HepG2 (cell line): ENCODE measurements around the gene CES5A. TPM values are rescaled to one million over a fixed set of nuclear protein-coding genes. Genes with fewer than 3 reads are reported as not detected.
"Not testable (repeated sequence)": the region's sequence is repeated elsewhere in the genome, so short reads cannot be mapped to it uniquely, and the experiment has no call there.

Experiments
- ATAC-seq: fragments of 200-7000 bp; cut with Tn5 transposase; 3 replicates; pipeline ENCODE4 v1.9.1; 2020; ENCODE audit warnings: mild to moderate bottlenecking, moderate library complexity
- BruUV-seq: library from RNA; stranded (reverse); fragments of 400-500 nt; replicated peaks from 2 replicates; lab custom pipeline; 2021; lab: Mats Ljungman, UMichigan
- CTCF ChIA-PET: fragments of 300-600 bp; formaldehyde crosslinking; extraction: SDS; loops from one replicate; lab custom pipeline; 2021; ENCODE audit warnings: low total read pairs, inconsistent platforms, low intra/inter-chr PET ratio; lab: Yijun Ruan, JAX
- POLR2A ChIA-PET: fragments of 350-600 bp; sonication (Branson Sonifier 250); formaldehyde crosslinking; loops from one replicate; lab custom pipeline; 2020; ENCODE audit warnings: antibody characterized with exemption, inconsistent platforms; lab: Yijun Ruan, JAX
- DNase-seq: peaks from one replicate; pipeline ENCODE4 v3.0.0-alpha.2; 2015; ENCODE audit warnings: low spot score
- FAIRE-seq: peaks from 3 replicates; lab custom pipeline; 2011; peaks lifted over from hg19 to GRCh38; lab: Jason Lieb, UNC
- H2AFZ ChIP-seq: one replicate; pipeline ENCODE4 v1.6.1; 2011; ENCODE audit warnings: low read length, inconsistent platforms
- H3K27ac ChIP-seq: fragments of 300-600 bp; 3 replicates; pipeline ENCODE4 v1.8.0; 2011; ENCODE audit warnings: mixed run types, mild to moderate bottlenecking, mixed read lengths, low read length, inconsistent platforms; ENCODE audit not compliant: insufficient read depth; ENCODE audit errors: extremely low read length
- H3K27me3 ChIP-seq, 2 experiments: fragments of 200-600 bp in 1 of 2; 2 replicates in 1 of 2; 3 replicates in 1 of 2; pipeline versions ENCODE4 v1.6.0 to v1.8.0; 2011; ENCODE audit warnings: low read length in 2 of 2, mild to moderate bottlenecking in 2 of 2, moderate library complexity in 2 of 2, inconsistent platforms in 1 of 2; ENCODE audit not compliant: insufficient read depth in 2 of 2, control insufficient read depth in 1 of 2
- H3K36me3 ChIP-seq, 2 experiments: fragments of 200-600 bp in 1 of 2; replicated peaks in 1 of 2; 2 replicates in 1 of 2; 3 replicates in 1 of 2; pipeline versions ENCODE4 v1.5.1 to v1.8.0; 2011; ENCODE audit warnings: low read length in 2 of 2, inconsistent platforms in 1 of 2; ENCODE audit not compliant: insufficient read depth in 2 of 2, control insufficient read depth in 1 of 2
- H3K4me1 ChIP-seq: 2 replicates; pipeline ENCODE4 v1.5.1; 2012; ENCODE audit warnings: low read length, inconsistent platforms; ENCODE audit not compliant: insufficient read depth
- H3K4me2 ChIP-seq: 2 replicates; pipeline ENCODE4 v1.6.0; 2011; ENCODE audit warnings: low read depth, low read length, inconsistent platforms
- H3K4me3 ChIP-seq, 3 experiments: fragments of 200-600 bp in 1 of 3; sonication (generic), shearing (Covaris generic) in 1 of 3; replicated peaks in 1 of 3; 2 replicates each; pipeline ENCODE4 v1.5.1; 2011 to 2016; ENCODE audit warnings: low read length in 3 of 3, inconsistent platforms in 2 of 3, low read depth in 2 of 3, mild to moderate bottlenecking in 2 of 3, control low read depth in 1 of 3, mixed read lengths in 1 of 3; ENCODE audit not compliant: insufficient read depth in 1 of 3
- H3K79me2 ChIP-seq: one replicate; pipeline ENCODE4 v1.6.1; 2011; ENCODE audit warnings: low read length, inconsistent platforms; ENCODE audit not compliant: insufficient read depth
- H3K9ac ChIP-seq: 2 replicates; pipeline ENCODE4 v1.6.0; 2011; ENCODE audit warnings: mild to moderate bottlenecking, low read depth, low read length, inconsistent platforms; ENCODE audit not compliant: insufficient read depth
- H3K9me3 ChIP-seq: 2 replicates; pipeline ENCODE4 v1.5.1; 2012; ENCODE audit warnings: mild to moderate bottlenecking, low read length
- H4K20me1 ChIP-seq: 2 replicates; pipeline ENCODE4 v1.6.0; 2011; ENCODE audit warnings: inconsistent platforms, mild to moderate bottlenecking, low read length, moderate library complexity; ENCODE audit not compliant: insufficient read depth
- CEBPB ChIP-seq: IDR thresholded peaks from 2 replicates; pipeline ENCODE4 v1.6.1; 2011; ENCODE audit warnings: low read depth, low read length, improper control_type of control experiment, borderline replicate concordance
- CHD2 ChIP-seq: IDR thresholded peaks from 2 replicates; pipeline ENCODE4 v1.6.1; 2011; ENCODE audit warnings: low read depth, low read length, improper control_type of control experiment
- KDM1A ChIP-seq: IDR thresholded peaks from 2 replicates; pipeline ENCODE4 v1.6.1; 2016; ENCODE audit warnings: missing compliant biosample characterization
- MED1 ChIP-seq: sonication (generic); formaldehyde crosslinking; IDR thresholded peaks from 2 replicates; pipeline ENCODE4 v1.4.0; 2020; ENCODE audit warnings: missing genetic modification reagents
- SATB2 ChIP-seq: sonication (generic); formaldehyde crosslinking; IDR thresholded peaks from 2 replicates; pipeline ENCODE4 v1.5.0; 2020; ENCODE audit warnings: missing genetic modification reagents
- XBP1 ChIP-seq: sonication (generic); formaldehyde crosslinking; IDR thresholded peaks from 2 replicates; pipeline ENCODE4 v1.5.0; 2020; ENCODE audit warnings: missing genetic modification reagents
- ZNF652 ChIP-seq: IDR thresholded peaks from 2 replicates; pipeline ENCODE4 v1.6.1; 2016; ENCODE audit warnings: low read depth, borderline replicate concordance
- WGBS: methylation state at CpG from one replicate; pipeline ENCODE4 v1.1.6; 2017; ENCODE audit warnings: low lambda C conversion rate; 5-methylcytosine and 5-hydroxymethylcytosine counted together
- in situ Hi-C: cut with HindIII; loops from 2 replicates; pipeline ENCODE4 v1.10.0; 2017; ENCODE audit warnings: low pct_unique_long_range_greater_than_20kb; ENCODE audit not compliant: extremely low pct_ligation_motif_present
- intact Hi-C: fragments of 100-400 bp; cut with micrococcal nuclease; formaldehyde crosslinking; loops from one replicate; pipeline ENCODE4 v1.10.0; 2022; ENCODE audit not compliant: unreplicated experiment
- polyA plus RNA-seq, 8 experiments: library from polyadenylated mRNA; depleted of rRNA in 3 of 8; stranded (reverse) in 7 of 8; unstranded in 1 of 8; fragments of >200 nt; fragmentation: Illumina TruSeq in 4 of 8; extraction: Trizol in 4 of 8; gene quantifications; 2 replicates each; pipeline versions ENCODE4 v1.2.1 to v1.2.3, GENCODE V29; 2011 to 2016; ENCODE audit warnings: low read depth in 4 of 8, missing spikeins in 1 of 8, mixed read lengths in 1 of 8; ENCODE audit not compliant: insufficient read depth in 1 of 8
- total RNA-seq, 5 experiments: library from RNA; depleted of rRNA; stranded (reverse); fragments of >200 nt; fragmentation: Illumina TruSeq; extraction: Trizol; gene quantifications; 2 replicates each; pipeline ENCODE4 v1.2.3, GENCODE V29; 2016; ENCODE audit warnings: low read depth in 1 of 5
- TF ChIP-seq, protein P1 (sequence below): sonication (generic); formaldehyde crosslinking; IDR thresholded peaks from 2 replicates; pipeline ENCODE4 v1.4.0; 2020; ENCODE audit warnings: missing genetic modification reagents, borderline replicate concordance

Gene CES5A
- total and polyA plus RNA-seq, 2 of the 13 experiments (the other 11 are each of a cell fraction or from before 2014, with no cell fraction given): not detected

DNA sequence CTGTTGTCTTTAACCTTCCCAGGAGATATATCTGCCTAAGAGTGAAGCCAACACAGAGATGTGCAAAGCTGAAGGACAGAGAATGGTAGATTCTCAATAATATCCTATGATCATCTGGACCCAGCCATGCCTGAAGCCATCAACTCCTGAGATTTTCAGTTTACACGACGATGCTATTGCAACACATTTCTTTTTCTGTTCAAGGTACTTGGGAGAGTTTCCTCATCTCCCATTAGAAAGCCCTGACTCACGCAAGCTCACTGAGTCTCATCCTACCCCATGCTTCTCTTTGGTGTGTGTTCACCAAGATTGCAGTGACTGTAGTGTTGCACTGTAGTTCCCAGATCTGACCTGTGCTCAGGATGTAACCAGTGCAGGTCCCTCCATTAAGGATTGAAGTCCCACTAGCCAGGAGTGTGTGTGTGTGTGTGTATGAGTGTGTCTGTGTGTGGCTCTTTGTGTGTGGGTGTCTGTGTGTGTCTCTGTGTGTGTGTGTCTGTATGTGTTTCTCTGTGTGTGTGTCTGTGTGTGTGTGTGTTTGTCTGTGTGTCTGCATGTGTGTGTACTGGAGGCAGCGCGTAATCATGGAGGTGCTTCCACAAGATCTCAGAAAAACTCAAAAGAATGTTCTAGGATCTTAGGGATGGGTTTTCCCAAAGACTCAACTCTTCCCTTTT is 57.8 kb downstream of the CES5A start:
- ChIA-PET POLR2A (no interaction called here), CTCF (no interaction called here)
- Histone ChIP-seq H3K27ac (no peak overlapping the region), H3K9me3 (no peaks in the 10 kb centered on the region), H3K4me2 (no peak overlapping the region), H3K4me3 (no peak overlapping the region), H3K36me3 (peaks cover 7 to 47% of the 10 kb centered on the region in 2 experiments; a peak in 4 of 5 replicates), H3K4me1 (no peaks in the 10 kb centered on the region), H2AFZ (no peak overlapping the region), H4K20me1 (no peaks in the 10 kb centered on the region), H3K9ac (no peak overlapping the region), H3K79me2 (no peaks in the 10 kb centered on the region), H3K27me3 (no peaks in the 10 kb centered on the region)
- no peak for TF ChIP-seq ZNF652 (CRISPR knock-in tag)
- TF ChIP-seq SATB2 (CRISPR knock-in tag): no peak
- TF ChIP-seq, protein P1, sequence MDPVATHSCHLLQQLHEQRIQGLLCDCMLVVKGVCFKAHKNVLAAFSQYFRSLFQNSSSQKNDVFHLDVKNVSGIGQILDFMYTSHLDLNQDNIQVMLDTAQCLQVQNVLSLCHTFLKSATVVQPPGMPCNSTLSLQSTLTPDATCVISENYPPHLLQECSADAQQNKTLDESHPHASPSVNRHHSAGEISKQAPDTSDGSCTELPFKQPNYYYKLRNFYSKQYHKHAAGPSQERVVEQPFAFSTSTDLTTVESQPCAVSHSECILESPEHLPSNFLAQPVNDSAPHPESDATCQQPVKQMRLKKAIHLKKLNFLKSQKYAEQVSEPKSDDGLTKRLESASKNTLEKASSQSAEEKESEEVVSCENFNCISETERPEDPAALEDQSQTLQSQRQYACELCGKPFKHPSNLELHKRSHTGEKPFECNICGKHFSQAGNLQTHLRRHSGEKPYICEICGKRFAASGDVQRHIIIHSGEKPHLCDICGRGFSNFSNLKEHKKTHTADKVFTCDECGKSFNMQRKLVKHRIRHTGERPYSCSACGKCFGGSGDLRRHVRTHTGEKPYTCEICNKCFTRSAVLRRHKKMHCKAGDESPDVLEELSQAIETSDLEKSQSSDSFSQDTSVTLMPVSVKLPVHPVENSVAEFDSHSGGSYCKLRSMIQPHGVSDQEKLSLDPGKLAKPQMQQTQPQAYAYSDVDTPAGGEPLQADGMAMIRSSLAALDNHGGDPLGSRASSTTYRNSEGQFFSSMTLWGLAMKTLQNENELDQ (CRISPR knock-in tag): no peak
- peak; percentile 69 for TF ChIP-seq CEBPB
- TF ChIP-seq MED1 (CRISPR knock-in tag): no peak
- TF ChIP-seq KDM1A (CRISPR knock-in tag): no peak
- no peak for TF ChIP-seq XBP1 (CRISPR knock-in tag)
- no peak for TF ChIP-seq CHD2
- ATAC-seq (no peak), DNase-seq (no peak), FAIRE-seq (no peak)
- intact Hi-C loops (no loop called here), in situ Hi-C loops (no loop called here)
- WGBS: 86% methylated on average over 5 of the region's 5 CpGs
- no TSS peak for BruUV-seq

DNA sequence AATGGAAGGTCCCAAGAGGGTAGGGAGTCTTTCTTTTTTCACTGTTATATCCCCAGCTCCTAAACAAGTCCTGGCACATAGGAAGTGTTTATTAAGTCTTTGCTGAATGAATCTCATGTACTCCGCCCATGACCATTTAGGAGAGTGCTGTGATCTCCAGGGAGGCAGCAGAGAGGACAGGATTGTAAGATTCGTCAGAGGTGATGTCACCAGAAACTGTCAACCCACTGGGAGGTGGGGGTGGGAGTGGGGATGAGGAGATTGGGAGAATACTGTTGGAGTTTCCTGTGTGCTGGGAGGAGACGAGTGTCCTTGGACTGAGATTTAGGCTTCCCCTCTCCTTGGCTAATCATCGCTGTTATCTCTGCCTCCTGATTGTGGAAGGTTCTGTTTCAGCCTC is 59.0 kb downstream of the CES5A start:
- POLR2A ChIA-PET, H3K27ac ChIP-seq, CTCF ChIA-PET, BruUV-seq, FAIRE-seq, intact Hi-C loops, H3K9ac ChIP-seq, H2AFZ ChIP-seq, ATAC-seq, H3K27me3 ChIP-seq, H4K20me1 ChIP-seq, H3K4me1 ChIP-seq, H3K4me2 ChIP-seq, in situ Hi-C loops, DNase-seq, H3K79me2 ChIP-seq, H3K9me3 ChIP-seq, H3K4me3 ChIP-seq: not testable (repeated sequence)
- WGBS: 93% methylated on average over 4 of the region's 4 CpGs
- H3K36me3 ChIP-seq: peaks cover 6 to 35% of the 10 kb centered on the region in 2 experiments; a peak in 4 of 5 replicates
